ENCODE results near the gene FAM107B.

DNA sequence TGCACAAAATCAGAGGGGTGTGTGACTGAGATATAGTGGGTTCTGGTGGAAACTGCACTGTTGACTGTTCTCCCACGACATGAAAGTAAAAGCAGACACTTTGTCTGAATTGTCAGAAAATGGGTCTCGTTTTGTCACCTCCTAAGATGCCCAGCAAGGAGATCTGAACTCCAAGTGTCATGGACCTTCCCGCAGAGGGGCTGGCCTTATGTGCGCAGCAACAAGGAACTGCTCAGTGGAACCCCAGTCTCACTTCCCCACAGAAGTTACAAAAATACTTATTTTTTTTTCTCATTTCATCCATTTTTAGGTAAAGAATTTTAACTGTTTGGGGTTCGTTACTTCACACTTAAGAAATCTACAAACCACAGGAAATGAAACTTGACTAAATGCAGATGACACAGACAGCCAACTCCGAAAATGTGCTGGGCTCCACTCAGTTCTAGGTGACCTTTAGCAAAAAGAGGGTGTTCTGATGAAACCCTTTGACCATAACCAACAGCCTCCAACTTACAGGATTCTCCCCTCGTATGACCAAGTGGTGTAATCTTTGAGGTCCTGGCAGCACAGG lies 115.0 kb downstream of the FAM107B start:
- TF ChIP-seq, protein P1, sequence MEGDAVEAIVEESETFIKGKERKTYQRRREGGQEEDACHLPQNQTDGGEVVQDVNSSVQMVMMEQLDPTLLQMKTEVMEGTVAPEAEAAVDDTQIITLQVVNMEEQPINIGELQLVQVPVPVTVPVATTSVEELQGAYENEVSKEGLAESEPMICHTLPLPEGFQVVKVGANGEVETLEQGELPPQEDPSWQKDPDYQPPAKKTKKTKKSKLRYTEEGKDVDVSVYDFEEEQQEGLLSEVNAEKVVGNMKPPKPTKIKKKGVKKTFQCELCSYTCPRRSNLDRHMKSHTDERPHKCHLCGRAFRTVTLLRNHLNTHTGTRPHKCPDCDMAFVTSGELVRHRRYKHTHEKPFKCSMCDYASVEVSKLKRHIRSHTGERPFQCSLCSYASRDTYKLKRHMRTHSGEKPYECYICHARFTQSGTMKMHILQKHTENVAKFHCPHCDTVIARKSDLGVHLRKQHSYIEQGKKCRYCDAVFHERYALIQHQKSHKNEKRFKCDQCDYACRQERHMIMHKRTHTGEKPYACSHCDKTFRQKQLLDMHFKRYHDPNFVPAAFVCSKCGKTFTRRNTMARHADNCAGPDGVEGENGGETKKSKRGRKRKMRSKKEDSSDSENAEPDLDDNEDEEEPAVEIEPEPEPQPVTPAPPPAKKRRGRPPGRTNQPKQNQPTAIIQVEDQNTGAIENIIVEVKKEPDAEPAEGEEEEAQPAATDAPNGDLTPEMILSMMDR (tag by site-specific recombination; IDR thresholded peaks at IDR 0.05): no peak
- TF ChIP-seq ZNF19 (tag by site-specific recombination; IDR thresholded peaks at IDR 0.05; ENCODE audit: low read depth) (no peak), ZNF423 (tag by site-specific recombination; IDR thresholded peaks at IDR 0.05) (no peak), ZNF138 (tag by site-specific recombination; IDR thresholded peaks at IDR 0.05; ENCODE audit: borderline replicate concordance) (no peak), ZNF114 (tag by site-specific recombination; IDR thresholded peaks at IDR 0.05) (no peak), ZNF121 (tag by site-specific recombination; IDR thresholded peaks at IDR 0.05) (no peak)

All from HEK293 (cell line).